ENCODE results near the gene AFF3. TPM values are rescaled to one million over a fixed set of nuclear protein-coding genes. Genes with fewer than 3 reads are reported as not detected.
A peak's percentile ranks its signal among the peaks of the same experiment; 100 is the strongest.

The AFF3 gene
- total and polyA plus RNA-seq, 2 donors (not counting 1 experiment from before 2014, with no cell fraction given): 0.50 to 2.5 TPM

- Histone ChIP-seq H3K9ac (ENCODE audit: insufficient read depth, low read length) (no peak overlapping the region), H4K20me1 (ENCODE audit: control insufficient read depth, extremely low read depth, insufficient read depth, low read length) (no peaks in the 10 kb centered on the region), H3K4me3 (replicated peaks in 1 of 4; ENCODE audit: control extremely low read depth in 1 of 4, insufficient read depth in 1 of 4, low read depth in 3 of 4, low read length in 4 of 4) (no peak overlapping the region), H3K27ac (ENCODE audit: insufficient read depth, low read length) (no peak overlapping the region), H3K4me1 (ENCODE audit: control insufficient read depth, extremely low read depth, insufficient read depth, low read length) (no peaks in the 10 kb centered on the region), H3K27me3 (ENCODE audit: control insufficient read depth, insufficient read depth, low read length) (no peaks in the 10 kb centered on the region), H3K79me2 (ENCODE audit: control insufficient read depth, insufficient read depth, low read length) (no peaks in the 10 kb centered on the region), H3K36me3 (ENCODE audit: control insufficient read depth, insufficient read depth, low read length) (no peaks in the 10 kb centered on the region), H3K4me2 (ENCODE audit: extremely low read depth, insufficient read depth, low read length) (no peak overlapping the region), H2AFZ (ENCODE audit: low read length) (no peak overlapping the region), H3K9me3 (ENCODE audit: control insufficient read depth, insufficient read depth, low read depth, low read length) (no peaks in the 10 kb centered on the region)
- peak; percentile 14 to 15 for DNase-seq (ENCODE audit: low read depth in 2 of 2)
- TF ChIP-seq CTCF (conservative IDR thresholded peaks at IDR 0.05 in 1 of 2, IDR thresholded peaks at IDR 0.05 in 1 of 2; ENCODE audit: low read depth in 1 of 2, low read length in 2 of 2) (no peak), EZH2 (IDR thresholded peaks at IDR 0.05; ENCODE audit: low read length, missing control alignments) (no peak)
These were observed 17.6 kb downstream of the AFF3 start for GRCh38 chr2:100124761-100125160.

- TF ChIP-seq CTCF (conservative IDR thresholded peaks at IDR 0.05 in 1 of 2, IDR thresholded peaks at IDR 0.05 in 1 of 2; ENCODE audit: low read depth in 1 of 2, low read length in 2 of 2) (no peak), EZH2 (IDR thresholded peaks at IDR 0.05; ENCODE audit: low read length, missing control alignments) (no peak)
- no peaks in the 10 kb centered on the region for H3K79me2 ChIP-seq (ENCODE audit: control insufficient read depth, insufficient read depth, low read length)
- no peaks in the 10 kb centered on the region for H3K9me3 ChIP-seq (ENCODE audit: control insufficient read depth, insufficient read depth, low read depth, low read length)
- no peak overlapping the region for H2AFZ ChIP-seq (ENCODE audit: low read length)
- no peak overlapping the region for H3K4me2 ChIP-seq (ENCODE audit: extremely low read depth, insufficient read depth, low read length)
- H3K36me3 ChIP-seq (ENCODE audit: control insufficient read depth, insufficient read depth, low read length): no peaks in the 10 kb centered on the region
- no peaks in the 10 kb centered on the region for H4K20me1 ChIP-seq (ENCODE audit: control insufficient read depth, extremely low read depth, insufficient read depth, low read length)
- H3K27me3 ChIP-seq (ENCODE audit: control insufficient read depth, insufficient read depth, low read length): no peaks in the 10 kb centered on the region
- no peak overlapping the region for H3K4me3 ChIP-seq (replicated peaks in 1 of 4; ENCODE audit: control extremely low read depth in 1 of 4, insufficient read depth in 1 of 4, low read depth in 3 of 4, low read length in 4 of 4)
- no peak overlapping the region for H3K9ac ChIP-seq (ENCODE audit: insufficient read depth, low read length)
- DNase-seq (ENCODE audit: low read depth in 2 of 2): no peak
- H3K27ac ChIP-seq (ENCODE audit: insufficient read depth, low read length): no peak overlapping the region
- H3K4me1 ChIP-seq (ENCODE audit: control insufficient read depth, extremely low read depth, insufficient read depth, low read length): no peaks in the 10 kb centered on the region
These were observed 21.2 kb downstream of the AFF3 start for GRCh38 chr2:100121124-100121718.

- Histone ChIP-seq H3K27me3 (ENCODE audit: control insufficient read depth, insufficient read depth, low read length) (no peaks in the 10 kb centered on the region), H3K9me3 (ENCODE audit: control insufficient read depth, insufficient read depth, low read depth, low read length) (no peaks in the 10 kb centered on the region), H3K9ac (ENCODE audit: insufficient read depth, low read length) (no peak overlapping the region), H3K79me2 (ENCODE audit: control insufficient read depth, insufficient read depth, low read length) (no peaks in the 10 kb centered on the region), H2AFZ (ENCODE audit: low read length) (no peak overlapping the region), H3K27ac (ENCODE audit: insufficient read depth, low read length) (no peak overlapping the region), H3K4me3 (replicated peaks in 1 of 4; ENCODE audit: control extremely low read depth in 1 of 4, insufficient read depth in 1 of 4, low read depth in 3 of 4, low read length in 4 of 4) (no peak overlapping the region), H3K4me1 (ENCODE audit: control insufficient read depth, extremely low read depth, insufficient read depth, low read length) (no peaks in the 10 kb centered on the region), H4K20me1 (ENCODE audit: control insufficient read depth, extremely low read depth, insufficient read depth, low read length) (no peaks in the 10 kb centered on the region), H3K4me2 (ENCODE audit: extremely low read depth, insufficient read depth, low read length) (no peak overlapping the region), H3K36me3 (ENCODE audit: control insufficient read depth, insufficient read depth, low read length) (no peaks in the 10 kb centered on the region)
- no peak for TF ChIP-seq CTCF (conservative IDR thresholded peaks at IDR 0.05 in 1 of 2, IDR thresholded peaks at IDR 0.05 in 1 of 2; ENCODE audit: low read depth in 1 of 2, low read length in 2 of 2)
- TF ChIP-seq EZH2 (IDR thresholded peaks at IDR 0.05; ENCODE audit: low read length, missing control alignments): no peak
- no peak for DNase-seq (ENCODE audit: low read depth in 2 of 2)
These were observed 23.2 kb downstream of the AFF3 start for GRCh38 chr2:100119235-100119634.

Measured in fibroblast of lung (primary cell).